Ishikawa (cell line): ENCODE results near the gene SH3RF3.

Source experiments
- EP300 ChIP-seq: IDR thresholded peaks from 2 replicates; pipeline ENCODE4 v1.6.1; 2012; ENCODE audit warnings: borderline replicate concordance
- RAD21 ChIP-seq: IDR thresholded peaks from 2 replicates; pipeline ENCODE4 v1.6.1; 2012; ENCODE audit warnings: low read depth
- TAF1 ChIP-seq: IDR thresholded peaks from 2 replicates; pipeline ENCODE4 v1.6.1; 2012; ENCODE audit warnings: low read depth, mild to moderate bottlenecking
- USF1 ChIP-seq: IDR thresholded peaks from 2 replicates; pipeline ENCODE4 v1.6.1; 2012
- YY1 ChIP-seq: IDR thresholded peaks from 2 replicates; pipeline ENCODE4 v1.6.1; 2012; ENCODE audit warnings: low read depth
- TF ChIP-seq, protein P1 (sequence below): IDR thresholded peaks from 2 replicates; pipeline ENCODE4 v1.6.1; 2012

DNA sequence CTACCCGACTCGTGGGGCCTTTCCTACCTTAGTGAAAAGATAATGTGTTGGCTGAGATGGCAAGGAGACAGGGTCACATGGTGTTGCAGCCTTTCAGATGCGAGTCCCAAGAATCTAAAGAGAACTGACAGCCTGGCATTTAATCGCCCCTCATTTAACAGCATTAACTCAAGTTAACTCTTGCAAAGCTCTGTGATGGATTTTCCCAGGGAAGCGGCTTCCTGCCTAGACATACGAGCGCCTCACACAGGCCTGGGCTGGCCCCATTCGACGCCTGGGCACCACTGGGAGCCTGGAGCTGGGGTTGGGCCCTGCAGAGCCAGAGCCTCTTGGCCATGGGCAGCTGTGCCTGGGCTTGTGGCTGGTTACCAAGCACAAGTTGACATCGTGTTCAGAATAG is 344.0 kb downstream of the SH3RF3 start:
- TF ChIP-seq TAF1: no peak
- TF ChIP-seq, protein P1, sequence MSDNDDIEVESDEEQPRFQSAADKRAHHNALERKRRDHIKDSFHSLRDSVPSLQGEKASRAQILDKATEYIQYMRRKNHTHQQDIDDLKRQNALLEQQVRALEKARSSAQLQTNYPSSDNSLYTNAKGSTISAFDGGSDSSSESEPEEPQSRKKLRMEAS: no peak
- TF ChIP-seq EP300: no peak
- no peak for TF ChIP-seq USF1
- no peak for TF ChIP-seq RAD21
- no peak for TF ChIP-seq YY1
